Lung (tissue), 12 donors: ENCODE measurements around the gene PLA2G4E. TPM values are rescaled to one million over a fixed set of nuclear protein-coding genes. Genes with fewer than 3 reads are reported as not detected.
A peak's percentile ranks its signal among the peaks of the same experiment; 100 is the strongest.

Experiments
- ATAC-seq: fragments of 200-7000 bp; cut with Tn5 transposase; one replicate; pipeline ENCODE4 v1.9.1; 2020; ENCODE audit warnings: moderate number of reproducible peaks; ENCODE audit not compliant: insufficient read depth, low FRiP score
- DNase-seq, 3 donors: peaks; one replicate each; pipeline ENCODE4 v3.0.0-alpha.2; 2013 to 2017
- H3K27ac ChIP-seq, 2 donors: one replicate each; pipeline ENCODE4 v1.5.1; 2013; ENCODE audit warnings: mild to moderate bottlenecking in 2 of 2, moderate library complexity in 2 of 2, control low read depth in 1 of 2, inconsistent platforms in 1 of 2, low read depth in 1 of 2, low read length in 1 of 2
- H3K27me3 ChIP-seq, 3 donors: one replicate each; pipeline ENCODE4 v1.5.1; 2013; ENCODE audit warnings: low read length in 2 of 3; ENCODE audit not compliant: control insufficient read depth in 3 of 3, insufficient read depth in 3 of 3
- H3K36me3 ChIP-seq, 4 donors: one replicate each; pipeline ENCODE4 v1.5.1; 2013; ENCODE audit warnings: low read length in 4 of 4, mild to moderate bottlenecking in 1 of 4, moderate library complexity in 1 of 4; ENCODE audit not compliant: control insufficient read depth in 4 of 4, insufficient read depth in 4 of 4
- H3K4me1 ChIP-seq, 5 donors: one replicate each; pipeline ENCODE4 v1.5.1; 2013; ENCODE audit warnings: low read length in 5 of 5, mild to moderate bottlenecking in 2 of 5, moderate library complexity in 1 of 5; ENCODE audit not compliant: control insufficient read depth in 5 of 5, insufficient read depth in 5 of 5
- H3K4me3 ChIP-seq: one replicate; pipeline ENCODE4 v1.5.1; 2013; ENCODE audit warnings: mild to moderate bottlenecking, control low read depth, moderate library complexity
- H3K9ac ChIP-seq, 2 donors: one replicate each; pipeline ENCODE4 v1.5.1; 2013; ENCODE audit warnings: low read length in 2 of 2, control low read depth in 1 of 2; ENCODE audit not compliant: insufficient read depth in 1 of 2
- H3K9me3 ChIP-seq, 4 donors: one replicate each; pipeline ENCODE4 v1.5.1; 2013; ENCODE audit warnings: low read length in 3 of 4, mild to moderate bottlenecking in 1 of 4, moderate library complexity in 1 of 4; ENCODE audit not compliant: control insufficient read depth in 4 of 4, insufficient read depth in 3 of 4
- WGBS, 2 donors: extraction: QIAGEN DNeasy Blood & Tissue Kit; methylation state at CpG; one replicate each; pipeline ENCODE4 v1.1.7; 2013; 5-methylcytosine and 5-hydroxymethylcytosine counted together
- polyA plus RNA-seq, 2 donors: library from polyadenylated mRNA; stranded (reverse); fragments of 200-250 nt; gene quantifications; one replicate each; pipeline ENCODE4 v1.2.1, GENCODE V29; 2013
- total RNA-seq, 2 donors: library from RNA; depleted of rRNA in 1 of 2; stranded (reverse); fragments of >200 nt in 1 of 2; gene quantifications; one replicate each; pipeline ENCODE4 v1.2.1, GENCODE V29; 2014 to 2021
- TF ChIP-seq, protein P1 (sequence below): IDR thresholded peaks from 2 replicates; pipeline ENCODE4 v1.5.1; 2012; ENCODE audit warnings: mild to moderate bottlenecking; ENCODE audit errors: control extremely low read depth, extremely low read depth
- donor health status: control.
- donor health status: control.
- donor health status: Bipolar disorder and iron deficiency.
- donor health status: healthy.
- donor health status: DM: yes; HTN: yes; CAD: no.

Gene PLA2G4E
- total and polyA plus RNA-seq, 4 donors = 0.38 to 1.7 (median 1.7) TPM; not detected in 1

DNA sequence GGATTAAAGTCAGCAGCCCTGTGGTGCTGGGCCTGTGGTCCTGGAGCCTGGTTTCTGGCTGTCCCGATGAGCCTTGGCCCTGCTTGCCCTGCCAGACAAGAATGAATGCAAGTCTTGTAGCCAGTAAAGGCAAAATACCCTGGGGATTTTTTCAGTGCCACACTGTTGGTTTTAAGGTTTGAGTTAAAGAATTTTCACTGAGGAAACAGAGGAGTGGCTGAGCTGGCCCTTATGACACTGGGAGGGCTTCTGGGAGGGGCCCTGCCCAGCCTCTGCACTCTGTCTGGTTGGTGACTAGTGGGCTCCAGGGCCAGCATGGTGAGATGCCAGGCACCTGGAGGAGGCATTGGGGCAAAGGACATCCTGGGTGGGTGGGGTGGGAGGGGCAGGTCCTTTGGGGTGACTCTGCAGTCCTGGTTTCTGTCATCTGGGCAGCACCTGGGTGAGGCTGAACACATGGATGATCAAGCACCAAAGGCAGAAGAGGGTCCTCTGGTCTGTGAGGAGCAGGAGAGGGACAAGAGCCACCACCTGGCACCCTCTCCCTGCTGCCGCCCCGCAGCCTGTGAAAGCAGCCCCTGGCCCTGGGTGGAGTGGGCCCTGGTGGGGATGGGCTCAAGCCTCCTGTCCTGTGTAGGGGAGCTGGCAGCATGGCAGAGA, 12.5 kb upstream of the PLA2G4E start:
- Histone ChIP-seq H3K9me3 (peaks cover 0 to 7% (median 0%) of the 10 kb centered on the region in 4 donors), H3K27ac (no peak overlapping the region), H3K36me3 (no peaks in the 10 kb centered on the region), H3K9ac (no peak overlapping the region), H3K4me1 (peaks cover 0 to 4% (median 0%) of the 10 kb centered on the region in 5 donors), H3K4me3 (no peak overlapping the region), H3K27me3 (no peaks in the 10 kb centered on the region)
- 87 to 96% methylated on average over 3 of the region's 3 CpGs for WGBS, 2 donors
- ATAC-seq (no peak), DNase-seq (no peak)
- TF ChIP-seq, protein P1, sequence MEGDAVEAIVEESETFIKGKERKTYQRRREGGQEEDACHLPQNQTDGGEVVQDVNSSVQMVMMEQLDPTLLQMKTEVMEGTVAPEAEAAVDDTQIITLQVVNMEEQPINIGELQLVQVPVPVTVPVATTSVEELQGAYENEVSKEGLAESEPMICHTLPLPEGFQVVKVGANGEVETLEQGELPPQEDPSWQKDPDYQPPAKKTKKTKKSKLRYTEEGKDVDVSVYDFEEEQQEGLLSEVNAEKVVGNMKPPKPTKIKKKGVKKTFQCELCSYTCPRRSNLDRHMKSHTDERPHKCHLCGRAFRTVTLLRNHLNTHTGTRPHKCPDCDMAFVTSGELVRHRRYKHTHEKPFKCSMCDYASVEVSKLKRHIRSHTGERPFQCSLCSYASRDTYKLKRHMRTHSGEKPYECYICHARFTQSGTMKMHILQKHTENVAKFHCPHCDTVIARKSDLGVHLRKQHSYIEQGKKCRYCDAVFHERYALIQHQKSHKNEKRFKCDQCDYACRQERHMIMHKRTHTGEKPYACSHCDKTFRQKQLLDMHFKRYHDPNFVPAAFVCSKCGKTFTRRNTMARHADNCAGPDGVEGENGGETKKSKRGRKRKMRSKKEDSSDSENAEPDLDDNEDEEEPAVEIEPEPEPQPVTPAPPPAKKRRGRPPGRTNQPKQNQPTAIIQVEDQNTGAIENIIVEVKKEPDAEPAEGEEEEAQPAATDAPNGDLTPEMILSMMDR = no peak

GRCh38 chr15:42032376-42033213, 11.8 kb upstream of the PLA2G4E start:
- peaks cover 0 to 7% (median 0%) of the 10 kb centered on the region in 4 donors for H3K9me3 ChIP-seq
- ATAC-seq (no peak), DNase-seq (no peak)
- H3K36me3 ChIP-seq = no peaks in the 10 kb centered on the region
- H3K27me3 ChIP-seq = no peaks in the 10 kb centered on the region
- TF ChIP-seq, protein P1 = no peak
- H3K4me3 ChIP-seq = no peak overlapping the region
- H3K9ac ChIP-seq = no peak overlapping the region
- WGBS, 2 donors = 79 to 94% methylated on average over 9 of the region's 9 CpGs
- H3K27ac ChIP-seq = peak overlapping the region in 1 of 2 donors; percentile 26
- H3K4me1 ChIP-seq = peaks cover 0 to 4% (median 0%) of the 10 kb centered on the region in 5 donors

GRCh38 chr15:42031198-42031915, 10.5 kb upstream of the PLA2G4E start:
- H3K4me3 ChIP-seq = no peak overlapping the region
- TF ChIP-seq, protein P1 = no peak
- WGBS, 2 donors = 65 to 75% methylated on average over 6 of the region's 6 CpGs
- no peak overlapping the region for H3K27ac ChIP-seq
- peak in 1 of 3 donors; percentile 6 for DNase-seq
- H3K4me1 ChIP-seq = peaks cover 0 to 4% (median 0%) of the 10 kb centered on the region in 5 donors
- H3K27me3 ChIP-seq = no peaks in the 10 kb centered on the region
- no peaks in the 10 kb centered on the region for H3K36me3 ChIP-seq
- H3K9me3 ChIP-seq = peaks cover 0 to 7% (median 0%) of the 10 kb centered on the region in 4 donors
- no peak for ATAC-seq
- no peak overlapping the region for H3K9ac ChIP-seq
